MM.1S (cell line): ENCODE results near the gene ENOX2.
"Not testable (repeated sequence)": the region's sequence is repeated elsewhere in the genome, so short reads cannot be mapped to it uniquely, and the experiment has no call there.

ENCODE experiments used
- EZH2 ChIP-seq: fragments of 300-600 bp; sonication (generic); optimal IDR thresholded peaks from 2 replicates; pipeline ENCODE3; 2017; ENCODE audit warnings: low read depth, mild to moderate bottlenecking, antibody characterized with exemption, low read length, mixed read lengths
- TF ChIP-seq, protein P1 (sequence below): fragments of 300-600 bp; sonication (generic); IDR thresholded peaks from 2 replicates; pipeline ENCODE4 v1.5.1; 2016; ENCODE audit warnings: antibody characterized with exemption, low read length, mixed read lengths

DNA sequence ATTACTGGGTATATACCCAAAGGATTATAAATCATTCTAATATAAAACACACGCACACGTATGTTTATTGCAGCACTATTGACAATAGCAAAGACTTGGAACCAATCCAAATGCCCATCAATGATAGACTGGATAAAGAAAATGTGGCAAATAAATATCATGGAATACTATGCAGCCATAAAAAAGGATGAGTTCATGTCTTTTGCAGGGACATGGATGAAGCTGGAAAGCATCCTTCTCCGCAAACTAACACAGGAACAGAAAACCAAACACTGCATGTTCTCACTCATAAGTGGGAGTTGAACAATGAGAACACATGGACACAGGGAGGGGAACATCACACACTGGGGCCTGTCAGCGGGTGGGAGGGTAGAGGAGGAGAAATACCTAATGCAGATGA, 83.6 kb downstream of the ENOX2 start:
- TF ChIP-seq, protein P1, sequence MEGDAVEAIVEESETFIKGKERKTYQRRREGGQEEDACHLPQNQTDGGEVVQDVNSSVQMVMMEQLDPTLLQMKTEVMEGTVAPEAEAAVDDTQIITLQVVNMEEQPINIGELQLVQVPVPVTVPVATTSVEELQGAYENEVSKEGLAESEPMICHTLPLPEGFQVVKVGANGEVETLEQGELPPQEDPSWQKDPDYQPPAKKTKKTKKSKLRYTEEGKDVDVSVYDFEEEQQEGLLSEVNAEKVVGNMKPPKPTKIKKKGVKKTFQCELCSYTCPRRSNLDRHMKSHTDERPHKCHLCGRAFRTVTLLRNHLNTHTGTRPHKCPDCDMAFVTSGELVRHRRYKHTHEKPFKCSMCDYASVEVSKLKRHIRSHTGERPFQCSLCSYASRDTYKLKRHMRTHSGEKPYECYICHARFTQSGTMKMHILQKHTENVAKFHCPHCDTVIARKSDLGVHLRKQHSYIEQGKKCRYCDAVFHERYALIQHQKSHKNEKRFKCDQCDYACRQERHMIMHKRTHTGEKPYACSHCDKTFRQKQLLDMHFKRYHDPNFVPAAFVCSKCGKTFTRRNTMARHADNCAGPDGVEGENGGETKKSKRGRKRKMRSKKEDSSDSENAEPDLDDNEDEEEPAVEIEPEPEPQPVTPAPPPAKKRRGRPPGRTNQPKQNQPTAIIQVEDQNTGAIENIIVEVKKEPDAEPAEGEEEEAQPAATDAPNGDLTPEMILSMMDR: not testable (repeated sequence)
- not testable (repeated sequence) for TF ChIP-seq EZH2
